Activated T-helper 2 cell treated with anti-CD3 and anti-CD28 coated beads, Interferon-gamma antibody, Interleukin-2, Interleukin-4, amounts not matched to agents 10 μg/mL and 5 μg/mL and 100 μg/mL, durations not matched to agents 14 hours and 24 hours and 36 hours (primary cell): Measurements from ENCODE around the gene NTM. TPM values are rescaled to one million over a fixed set of nuclear protein-coding genes. Genes with fewer than 3 reads are reported as not detected.

Source experiments
- DNase-seq: peaks from one replicate; pipeline ENCODE4 v3.0.0; 2021; ENCODE audit warnings: low spot score
- H3K27ac Mint-ChIP-seq: one replicate; pipeline ENCODE4 v1.8.0; 2021; ENCODE audit warnings: mixed read lengths
- H3K27me3 Mint-ChIP-seq: one replicate; pipeline ENCODE4 v1.8.0; 2021; ENCODE audit warnings: low read depth, mixed read lengths
- H3K36me3 Mint-ChIP-seq: one replicate; pipeline ENCODE4 v1.8.0; 2021; ENCODE audit warnings: low read depth, mixed read lengths
- H3K4me1 Mint-ChIP-seq: one replicate; pipeline ENCODE4 v1.8.0; 2021; ENCODE audit warnings: low read depth, mixed read lengths
- H3K4me3 Mint-ChIP-seq: one replicate; pipeline ENCODE4 v1.8.0; 2021; ENCODE audit warnings: low read depth, mild to moderate bottlenecking, moderate library complexity, mixed read lengths
- H3K9me3 Mint-ChIP-seq: one replicate; pipeline ENCODE4 v1.8.0; 2021; ENCODE audit warnings: mixed read lengths
- intact Hi-C: fragments of 100-400 bp; cut with micrococcal nuclease; formaldehyde crosslinking; loops from one replicate; pipeline ENCODE4 v1.15.1; 2023
- total RNA-seq: library from RNA; stranded (reverse); gene quantifications from 2 replicates; pipeline ENCODE4 v1.2.3, GENCODE V29; 2022

NTM gene
- total RNA-seq, 1 donor from 2014 or later, result not detected

DNA sequence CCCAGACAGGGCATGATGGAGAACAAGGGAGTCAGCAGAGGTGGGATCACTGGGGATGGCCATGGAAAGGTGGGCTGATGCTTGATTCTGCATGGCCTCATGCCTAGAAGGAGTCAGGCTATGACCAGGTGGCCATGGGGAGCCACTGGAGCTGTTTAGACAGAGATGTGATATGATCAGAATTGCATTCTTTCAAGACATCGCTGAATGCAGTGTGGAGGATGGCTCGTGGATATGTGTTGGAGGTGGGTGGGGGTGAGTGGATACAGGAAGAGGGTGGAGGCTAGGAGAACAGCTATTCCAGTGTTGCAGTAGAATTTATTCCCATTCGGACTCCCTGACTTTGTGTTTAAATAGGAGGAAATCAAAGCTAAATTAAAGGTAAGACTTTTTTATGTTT, 841.1 kb downstream of the NTM start:
- no peak overlapping the region for H3K27ac Mint-ChIP-seq
- no peaks in the 10 kb centered on the region for H3K27me3 Mint-ChIP-seq
- peaks cover 4% of the 10 kb centered on the region for H3K9me3 Mint-ChIP-seq
- H3K36me3 Mint-ChIP-seq, result no peaks in the 10 kb centered on the region
- no peaks in the 10 kb centered on the region for H3K4me1 Mint-ChIP-seq
- H3K4me3 Mint-ChIP-seq, result no peak overlapping the region
- intact Hi-C loops, result no loop called here
- DNase-seq, result no peak

GRCh38 chr11:132217856-132218255, 847.4 kb downstream of the NTM start:
- Mint-ChIP-seq H3K36me3 (no peaks in the 10 kb centered on the region), H3K27ac (no peak overlapping the region), H3K27me3 (no peaks in the 10 kb centered on the region), H3K4me1 (no peaks in the 10 kb centered on the region), H3K9me3 (peaks cover 12% of the 10 kb centered on the region), H3K4me3 (no peak overlapping the region)
- DNase-seq, result no peak
- intact Hi-C loops, result no loop called here

GRCh38 chr11:132220474-132220873, 850.1 kb downstream of the NTM start:
- no peak overlapping the region for H3K27ac Mint-ChIP-seq
- no peak overlapping the region for H3K4me3 Mint-ChIP-seq
- peaks cover 20% of the 10 kb centered on the region for H3K9me3 Mint-ChIP-seq
- no peak for DNase-seq
- H3K4me1 Mint-ChIP-seq, result no peaks in the 10 kb centered on the region
- intact Hi-C loops, result no loop called here
- H3K36me3 Mint-ChIP-seq, result no peaks in the 10 kb centered on the region
- no peaks in the 10 kb centered on the region for H3K27me3 Mint-ChIP-seq

DNA sequence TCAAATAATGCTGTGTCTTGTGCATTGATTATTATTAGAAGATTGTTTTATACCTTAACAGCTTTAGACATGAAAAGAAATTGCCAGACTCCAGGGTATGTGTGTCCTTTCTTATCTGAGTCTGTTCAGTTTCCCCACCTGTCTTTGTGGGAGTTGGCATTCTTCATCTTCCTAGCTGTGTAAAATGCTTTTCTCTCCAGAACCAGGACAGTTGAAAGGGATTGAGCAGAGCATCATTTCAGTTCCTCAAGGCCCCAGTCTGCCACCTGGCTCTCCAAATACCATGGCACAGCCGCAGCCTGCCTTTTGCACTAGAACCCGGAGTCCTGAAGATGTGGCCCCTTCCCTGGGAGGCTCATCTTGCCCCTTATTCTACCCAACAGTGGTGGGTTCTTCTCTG, 851.9 kb downstream of the NTM start:
- no peaks in the 10 kb centered on the region for H3K4me1 Mint-ChIP-seq
- no peak overlapping the region for H3K27ac Mint-ChIP-seq
- no peaks in the 10 kb centered on the region for H3K27me3 Mint-ChIP-seq
- no peak for DNase-seq
- no peaks in the 10 kb centered on the region for H3K36me3 Mint-ChIP-seq
- intact Hi-C loops, result no loop called here
- H3K9me3 Mint-ChIP-seq, result peaks cover 25% of the 10 kb centered on the region
- no peak overlapping the region for H3K4me3 Mint-ChIP-seq

DNA sequence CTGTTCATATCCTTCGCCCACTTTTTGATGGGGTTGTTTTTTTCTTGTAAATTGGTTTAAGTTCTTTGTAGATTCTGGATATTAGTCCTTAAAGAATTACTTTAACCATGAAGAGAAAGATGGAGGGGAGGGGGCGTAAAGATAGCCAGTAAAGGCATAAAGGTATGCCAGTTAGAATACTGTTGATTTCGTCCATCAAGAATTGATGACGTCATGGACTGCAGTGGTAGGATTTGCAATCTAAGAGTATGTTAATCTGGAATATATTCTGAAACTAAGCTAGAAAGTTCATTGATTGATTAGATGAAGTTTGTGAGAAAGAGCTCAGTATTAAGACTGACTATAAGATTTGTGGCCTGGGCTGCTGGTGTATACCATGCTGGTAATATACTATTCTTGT, 856.1 kb downstream of the NTM start:
- H3K4me1 Mint-ChIP-seq, result no peaks in the 10 kb centered on the region
- H3K36me3 Mint-ChIP-seq, result no peaks in the 10 kb centered on the region
- H3K9me3 Mint-ChIP-seq, result peaks cover 28% of the 10 kb centered on the region
- DNase-seq, result no peak
- intact Hi-C loops, result no loop called here
- no peak overlapping the region for H3K27ac Mint-ChIP-seq
- H3K27me3 Mint-ChIP-seq, result no peaks in the 10 kb centered on the region
- no peak overlapping the region for H3K4me3 Mint-ChIP-seq

DNA sequence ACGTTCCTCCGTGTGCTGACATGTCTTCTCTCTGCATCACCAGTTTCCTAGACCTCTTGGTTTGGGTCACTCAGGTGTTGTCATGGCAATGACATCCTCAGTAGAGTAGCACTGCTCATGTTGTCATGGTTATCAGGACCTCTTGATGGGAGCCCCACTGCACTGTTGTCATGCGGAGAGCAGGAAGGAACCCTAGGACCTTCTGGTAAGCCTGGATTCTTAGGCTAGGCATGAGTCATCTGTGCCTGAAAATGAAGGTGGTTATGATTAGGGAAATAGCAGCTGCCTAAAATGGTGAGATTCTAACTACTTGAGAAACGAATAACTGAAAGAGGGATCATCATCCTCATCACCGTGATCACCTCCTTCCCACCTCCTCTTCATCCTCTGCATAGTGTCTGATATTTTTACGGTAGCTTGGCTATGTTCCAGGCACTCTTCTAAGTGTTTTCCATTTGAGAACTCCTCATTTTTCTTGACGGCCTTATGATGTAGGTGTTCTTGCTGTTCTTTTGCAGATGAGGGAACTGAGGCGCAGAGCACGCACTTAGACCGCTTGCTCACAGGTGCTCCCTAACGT, 858.4 kb downstream of the NTM start:
- Mint-ChIP-seq H3K4me3 (no peak overlapping the region), H3K27me3 (no peaks in the 10 kb centered on the region), H3K36me3 (no peaks in the 10 kb centered on the region), H3K27ac (no peak overlapping the region), H3K9me3 (peaks cover 21% of the 10 kb centered on the region), H3K4me1 (no peaks in the 10 kb centered on the region)
- intact Hi-C loops, result no loop called here
- no peak for DNase-seq

DNA sequence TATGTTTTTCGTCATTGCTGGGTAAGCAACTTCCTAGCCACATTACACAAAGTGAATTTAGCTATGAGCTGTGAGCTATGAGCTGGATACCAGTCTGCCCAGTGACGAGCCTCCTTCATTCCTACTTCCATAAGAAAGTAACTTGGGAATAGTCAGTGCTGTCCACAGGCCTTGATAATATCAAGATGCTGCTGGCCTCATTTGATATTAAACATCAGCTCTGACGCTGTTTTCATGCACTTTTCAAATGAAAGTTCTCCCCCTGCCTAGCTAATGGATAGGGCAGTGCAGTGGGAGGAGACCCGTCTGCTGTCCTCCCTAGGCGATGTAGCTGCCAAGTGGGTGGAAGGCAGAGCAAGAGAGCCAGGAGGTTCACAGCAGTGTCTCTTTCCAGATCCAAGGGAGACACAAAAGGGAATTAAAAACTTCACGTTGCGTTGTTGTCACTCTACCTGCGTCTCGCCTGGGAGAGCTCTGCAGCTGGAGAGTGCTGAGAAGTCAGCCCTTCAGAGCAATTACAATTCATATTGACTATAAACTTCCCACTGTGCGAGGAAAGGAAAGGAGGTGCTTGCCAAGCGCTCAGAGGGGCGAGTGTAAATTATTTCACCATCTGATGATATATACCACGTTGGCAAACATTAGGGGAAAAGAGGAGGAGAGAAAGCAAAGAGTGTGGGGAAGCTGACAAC, 861.4 kb downstream of the NTM start:
- intact Hi-C loops, result no loop called here
- Mint-ChIP-seq H3K9me3 (peaks cover 29% of the 10 kb centered on the region), H3K36me3 (no peaks in the 10 kb centered on the region), H3K27me3 (no peaks in the 10 kb centered on the region), H3K4me1 (no peaks in the 10 kb centered on the region), H3K4me3 (no peak overlapping the region), H3K27ac (no peak overlapping the region)
- no peak for DNase-seq

GRCh38 chr11:132234878-132235277, 864.5 kb downstream of the NTM start:
- Mint-ChIP-seq H3K4me1 (no peaks in the 10 kb centered on the region), H3K27me3 (no peaks in the 10 kb centered on the region), H3K36me3 (no peaks in the 10 kb centered on the region), H3K9me3 (peaks cover 20% of the 10 kb centered on the region), H3K4me3 (no peak overlapping the region), H3K27ac (no peak overlapping the region)
- no peak for DNase-seq
- intact Hi-C loops, result no loop called here

DNA sequence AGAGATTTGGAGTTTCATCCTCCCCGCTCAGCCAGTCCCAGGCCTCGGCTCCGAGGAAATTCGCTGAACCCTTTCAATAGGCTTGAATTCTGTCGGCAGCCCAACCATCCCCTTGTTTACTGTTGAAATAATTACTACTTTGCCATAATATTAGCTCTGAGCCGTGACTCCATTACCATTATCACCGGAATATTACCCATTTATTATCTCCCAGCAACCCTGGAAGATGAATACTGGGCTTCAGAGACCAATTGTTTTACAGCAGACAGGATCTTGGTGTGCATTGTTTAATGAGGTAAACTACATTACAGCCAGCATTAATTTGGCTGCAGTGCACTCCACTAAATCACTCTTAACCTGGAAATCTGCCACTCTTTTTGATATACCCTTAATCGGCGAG, 867.4 kb downstream of the NTM start:
- intact Hi-C loops, result no loop called here
- H3K4me1 Mint-ChIP-seq, result no peaks in the 10 kb centered on the region
- H3K27ac Mint-ChIP-seq, result no peak overlapping the region
- H3K9me3 Mint-ChIP-seq, result peaks cover 23% of the 10 kb centered on the region
- no peaks in the 10 kb centered on the region for H3K36me3 Mint-ChIP-seq
- no peak overlapping the region for H3K4me3 Mint-ChIP-seq
- no peaks in the 10 kb centered on the region for H3K27me3 Mint-ChIP-seq
- DNase-seq, result no peak

DNA sequence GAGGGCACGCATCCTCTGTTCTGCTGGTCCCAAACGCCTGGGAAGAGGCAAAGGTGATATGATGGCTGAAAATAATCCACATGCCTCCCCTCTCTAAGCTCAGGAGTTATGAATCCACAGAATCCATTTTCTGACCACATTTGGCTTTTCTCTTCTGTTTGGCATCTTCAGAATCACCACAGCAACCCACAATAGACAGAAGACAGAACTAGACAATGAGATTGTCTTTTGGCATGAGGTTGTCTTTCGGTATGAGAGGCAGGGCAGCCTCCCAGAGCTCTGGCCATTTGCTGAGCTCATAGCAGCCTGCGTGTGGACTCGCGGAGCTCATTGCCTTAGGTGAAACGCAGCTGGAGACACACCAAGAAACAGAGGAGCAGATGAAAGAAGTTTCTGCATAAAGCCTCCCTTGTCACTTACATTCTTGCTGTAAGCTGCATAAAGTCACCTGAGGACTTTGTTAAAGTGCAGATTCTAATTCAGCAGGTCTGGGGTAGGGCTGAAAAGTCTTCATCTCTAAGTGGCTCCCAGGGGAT, 868.0 kb downstream of the NTM start:
- H3K27me3 Mint-ChIP-seq, result no peaks in the 10 kb centered on the region
- no peak overlapping the region for H3K27ac Mint-ChIP-seq
- H3K4me1 Mint-ChIP-seq, result no peaks in the 10 kb centered on the region
- intact Hi-C loops, result no loop called here
- no peak for DNase-seq
- H3K9me3 Mint-ChIP-seq, result peaks cover 23% of the 10 kb centered on the region
- H3K36me3 Mint-ChIP-seq, result no peaks in the 10 kb centered on the region
- no peak overlapping the region for H3K4me3 Mint-ChIP-seq

DNA sequence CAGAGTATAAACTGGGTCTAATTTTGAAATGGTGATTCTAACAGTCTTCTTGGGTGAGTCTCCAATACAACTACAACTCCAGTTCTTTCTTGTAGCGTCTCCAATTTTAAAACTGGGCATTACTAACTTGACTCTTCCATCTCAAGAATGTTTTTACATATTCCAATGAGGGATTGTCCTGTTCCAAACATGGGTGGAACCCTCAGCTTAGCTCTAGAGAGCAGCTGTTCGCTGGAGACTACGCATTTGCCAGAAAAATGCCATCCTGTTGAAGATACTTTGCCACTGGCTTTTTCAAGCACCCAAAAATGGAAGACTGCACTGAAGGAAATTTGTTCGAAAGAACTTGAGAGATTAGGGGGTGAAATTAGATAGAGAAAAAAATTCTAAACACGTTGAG, 870.0 kb downstream of the NTM start:
- H3K4me3 Mint-ChIP-seq, result no peak overlapping the region
- H3K4me1 Mint-ChIP-seq, result no peaks in the 10 kb centered on the region
- intact Hi-C loops, result no loop called here
- H3K27me3 Mint-ChIP-seq, result no peaks in the 10 kb centered on the region
- no peak for DNase-seq
- H3K9me3 Mint-ChIP-seq, result peaks cover 15% of the 10 kb centered on the region
- H3K36me3 Mint-ChIP-seq, result no peaks in the 10 kb centered on the region
- no peak overlapping the region for H3K27ac Mint-ChIP-seq

GRCh38 chr11:132242632-132243031, 872.2 kb downstream of the NTM start:
- Mint-ChIP-seq H3K4me1 (no peaks in the 10 kb centered on the region), H3K27me3 (no peaks in the 10 kb centered on the region), H3K9me3 (peaks cover 7% of the 10 kb centered on the region), H3K4me3 (no peak overlapping the region), H3K36me3 (no peaks in the 10 kb centered on the region), H3K27ac (no peak overlapping the region)
- intact Hi-C loops, result no loop called here
- DNase-seq, result no peak

DNA sequence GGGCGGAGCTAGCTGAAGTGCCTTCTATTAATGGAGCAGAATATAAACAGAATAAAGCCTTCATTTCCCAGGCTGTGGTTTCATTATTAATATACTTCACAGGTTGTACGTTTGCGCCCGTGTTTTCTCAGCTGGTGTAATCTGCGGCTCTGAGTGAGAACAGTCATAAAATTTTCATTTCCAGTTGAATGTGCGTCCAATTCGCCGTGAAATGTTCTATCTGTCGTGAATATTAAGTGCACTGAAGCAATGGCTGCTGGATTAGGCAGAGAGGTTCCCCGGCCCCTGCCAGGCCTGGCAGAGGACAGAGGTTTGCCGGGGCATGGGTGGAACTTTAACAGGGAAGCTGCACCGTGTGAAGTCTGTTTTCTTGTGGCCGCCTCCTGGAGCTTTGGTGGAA, 874.4 kb downstream of the NTM start:
- H3K4me1 Mint-ChIP-seq, result no peaks in the 10 kb centered on the region
- intact Hi-C loops, result no loop called here

More for the DNA sequence above, 874.4 kb downstream of the NTM start:
- H3K9me3 Mint-ChIP-seq, result peaks cover 3% of the 10 kb centered on the region
- H3K36me3 Mint-ChIP-seq, result no peaks in the 10 kb centered on the region
- no peak overlapping the region for H3K27ac Mint-ChIP-seq
- H3K27me3 Mint-ChIP-seq, result no peaks in the 10 kb centered on the region
- no peak for DNase-seq
- no peak overlapping the region for H3K4me3 Mint-ChIP-seq
